ENCODE measurements around the gene STOML2.

DNA sequence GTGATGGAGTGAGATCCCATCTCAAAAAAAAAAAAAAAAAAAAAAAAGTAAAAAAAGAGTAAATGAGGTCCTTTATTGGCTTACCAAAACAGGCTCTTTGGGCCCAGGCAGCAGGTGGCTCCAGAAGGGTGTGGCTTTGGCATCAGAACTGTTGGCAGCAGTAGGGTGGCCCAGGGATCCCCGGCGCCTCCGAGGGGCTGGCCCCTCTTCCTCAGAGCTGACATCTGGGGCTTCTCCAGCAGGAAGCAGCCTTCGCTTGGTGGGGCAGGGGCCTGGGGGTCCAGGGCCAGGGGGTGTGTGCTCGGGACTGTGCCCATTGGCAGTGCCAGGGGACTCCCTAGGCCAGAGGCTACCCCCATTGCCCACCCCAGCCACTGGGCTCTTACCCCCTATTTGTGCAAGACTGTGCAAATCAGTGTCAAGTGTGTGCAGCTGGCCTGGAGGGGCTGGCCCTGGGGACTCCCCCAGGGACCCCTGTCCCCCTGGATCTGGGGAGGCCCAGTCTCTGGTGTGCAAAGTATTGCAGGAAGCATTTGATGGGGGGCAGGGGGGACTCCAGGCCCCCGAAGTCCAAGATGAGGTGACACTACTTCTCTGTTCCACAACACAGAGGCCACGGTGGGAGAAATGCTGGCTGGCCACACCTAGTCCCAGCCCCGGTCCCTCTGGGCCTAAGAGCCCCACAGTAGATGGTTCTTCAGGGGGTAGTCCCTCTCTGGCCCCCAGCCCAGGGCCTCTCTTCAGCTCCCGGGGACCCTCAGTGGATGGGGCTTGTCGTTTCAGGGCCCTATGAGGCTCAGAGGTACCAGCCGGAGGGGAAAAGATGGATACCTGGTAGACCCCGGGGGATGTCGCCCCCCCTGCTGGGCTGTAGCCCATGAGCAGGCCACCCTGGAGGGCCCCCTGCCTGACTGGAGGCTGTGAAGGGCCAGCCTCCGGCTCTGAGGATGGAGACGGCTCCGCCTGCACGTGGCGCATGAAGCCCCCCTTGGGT is 4.7 kb upstream of the STOML2 start:
- no peak for TF ChIP-seq CTCF (IDR thresholded peaks at IDR 0.05 in 4 of 5, conservative IDR thresholded peaks at IDR 0.05 in 1 of 5)
- no peak for TF ChIP-seq POLR2A (IDR thresholded peaks at IDR 0.05)

Measured in gastrocnemius medialis (tissue), 4 donors.